GM12864 (cell line): ENCODE measurements around the gene DCAF15.

Experiments used
- DNase-seq: peaks from one replicate; pipeline ENCODE4 v3.0.0-alpha.2; 2011; ENCODE audit warnings: low read depth
- H3K4me3 ChIP-seq: 2 replicates; pipeline ENCODE4 v1.5.1; 2011; ENCODE audit warnings: mild to moderate bottlenecking, low read depth, low read length, control low read depth
- CTCF ChIP-seq: IDR thresholded peaks from 2 replicates; pipeline ENCODE4 v1.5.1; 2011; ENCODE audit warnings: low read depth, mild to moderate bottlenecking, moderate library complexity, low read length, control low read depth, inconsistent platforms; ENCODE audit errors: missing control alignments

DCAF15 gene

GRCh38 chr19:14006766-14007562 is 54.7 kb downstream of the DCAF15 start:
- H3K4me3 ChIP-seq = peak overlapping the region; percentile 86
- no peak for DNase-seq
- no peak for TF ChIP-seq CTCF
